ENCODE results near the gene PIGP.
"Not testable (repeated sequence)": the region's sequence is repeated elsewhere in the genome, so short reads cannot be mapped to it uniquely, and the experiment has no call there.

PIGP gene

GRCh38 chr21:37075214-37075770, 2.4 kb upstream of the PIGP start:
- DNase-seq = no peak

- DNase-seq = no peak
These were observed 1.7 kb upstream of the PIGP start for GRCh38 chr21:37074546-37074945.

GRCh38 chr21:37074197-37074510, 1.3 kb upstream of the PIGP start:
- no peak for DNase-seq

- no peak for DNase-seq
These were observed 736 bp upstream of the PIGP start for GRCh38 chr21:37073417-37074196.

GRCh38 chr21:37072274-37072987, 440 bp downstream of the PIGP start:
- DNase-seq = peak; percentile 94

- DNase-seq = peak; percentile 37
These were observed 1.2 kb downstream of the PIGP start for GRCh38 chr21:37071561-37072273.

- DNase-seq = no peak
These were observed 7.2 kb downstream of the PIGP start for GRCh38 chr21:37065561-37066177.

- DNase-seq = no peak
These were observed 8.0 kb downstream of the PIGP start for GRCh38 chr21:37064841-37065240.

- no peak for DNase-seq
These were observed 9.4 kb downstream of the PIGP start for GRCh38 chr21:37063433-37063832.

- DNase-seq = no peak
These were observed 10.3 kb downstream of the PIGP start for GRCh38 chr21:37062593-37062935.

- no peak for DNase-seq
These were observed 10.8 kb downstream of the PIGP start for GRCh38 chr21:37061926-37062592.

- peak; percentile 95 for DNase-seq
These were observed 12.6 kb downstream of the PIGP start for GRCh38 chr21:37060296-37060695.

- no peak for DNase-seq
These were observed 13.7 kb downstream of the PIGP start for GRCh38 chr21:37059181-37059580.

GRCh38 chr21:37058261-37058660, 14.6 kb downstream of the PIGP start:
- DNase-seq = no peak

- DNase-seq = no peak
These were observed 15.3 kb downstream of the PIGP start for GRCh38 chr21:37057614-37058013.

- no peak for DNase-seq
These were observed 17.5 kb downstream of the PIGP start for GRCh38 chr21:37055271-37055855.

GRCh38 chr21:37049741-37050140, 23.1 kb downstream of the PIGP start:
- DNase-seq = not testable (repeated sequence)

- DNase-seq = no peak
These were observed 25.8 kb downstream of the PIGP start for GRCh38 chr21:37047079-37047478.

GRCh38 chr21:37045556-37045955, 27.3 kb downstream of the PIGP start:
- no peak for DNase-seq

GRCh38 chr21:37045149-37045548, 27.7 kb downstream of the PIGP start:
- DNase-seq = no peak

GRCh38 chr21:37044643-37045042, 28.2 kb downstream of the PIGP start:
- no peak for DNase-seq

- no peak for DNase-seq
These were observed 29.1 kb downstream of the PIGP start for GRCh38 chr21:37043818-37044217.

Measured in NCI-H1694 (cell line).